SU-DHL-6 (cell line): ENCODE data around the gene KRTAP21-3.

ENCODE experiments used
- H2AFZ ChIP-seq: fragments of 200-600 bp; sonication (generic); 2 replicates; pipeline ENCODE4 v1.6.1; 2014; ENCODE audit warnings: low read depth, mild to moderate bottlenecking, moderate library complexity, mixed read lengths, antibody characterized with exemption, low read length; ENCODE audit not compliant: severe bottlenecking
- H3F3A ChIP-seq: fragments of 200-600 bp; shearing (Covaris generic); 2 replicates; pipeline ENCODE4 v1.6.0; 2016; ENCODE audit warnings: antibody characterized with exemption, mild to moderate bottlenecking; ENCODE audit not compliant: insufficient read depth
- H3K27ac ChIP-seq: fragments of 200-600 bp; sonication (generic); 2 replicates; pipeline ENCODE4 v1.5.1; 2016; ENCODE audit warnings: low read depth, mild to moderate bottlenecking, low read length, moderate library complexity, mixed read lengths
- H3K27me3 ChIP-seq: fragments of 200-600 bp; sonication (generic), shearing (Covaris generic); 2 replicates; pipeline ENCODE4 v1.6.0; 2014; ENCODE audit warnings: mild to moderate bottlenecking, low read length
- H3K36me3 ChIP-seq: fragments of 200-600 bp; sonication (generic); 2 replicates; pipeline ENCODE4 v1.6.1; 2014; ENCODE audit warnings: mild to moderate bottlenecking, low read length, mixed read lengths
- H3K4me2 ChIP-seq: fragments of 300-600, 200-600 bp; shearing (Covaris generic), sonication (generic); 2 replicates; pipeline ENCODE4 v1.6.0; 2014; ENCODE audit warnings: low read length, low read depth, mild to moderate bottlenecking; ENCODE audit not compliant: poor library complexity, severe bottlenecking
- H3K4me3 ChIP-seq: fragments of 200-600 bp; sonication (generic); 2 replicates; pipeline ENCODE4 v1.5.1; 2014; ENCODE audit warnings: antibody characterized with exemption, low read length, mild to moderate bottlenecking, mixed read lengths; ENCODE audit not compliant: insufficient read depth, poor library complexity, severe bottlenecking
- H3K79me2 ChIP-seq: fragments of 200-600 bp; sonication (generic); 2 replicates; pipeline ENCODE4 v1.6.1; 2014; ENCODE audit warnings: mild to moderate bottlenecking, low read length, moderate library complexity; ENCODE audit not compliant: insufficient read depth
- H3K9ac ChIP-seq: fragments of 200-600 bp; sonication (generic); 2 replicates; pipeline ENCODE4 v1.7.0; 2014; ENCODE audit warnings: mild to moderate bottlenecking, low read length
- H3K9me2 ChIP-seq: fragments of 200-600 bp; sonication (generic); replicated peaks from 2 replicates; pipeline ENCODE4 v1.6.1; 2014; ENCODE audit warnings: low read length; ENCODE audit not compliant: insufficient read depth
- H3K9me3 ChIP-seq: fragments of 200-600 bp; sonication (generic); 2 replicates; pipeline ENCODE4 v1.6.1; 2014; ENCODE audit warnings: low read length, mixed read lengths; ENCODE audit not compliant: insufficient read depth
- H4K20me1 ChIP-seq: fragments of 200-600 bp; sonication (generic); 2 replicates; pipeline ENCODE4 v1.6.1; 2014; ENCODE audit warnings: low read depth, mild to moderate bottlenecking, antibody characterized with exemption, low read length, moderate library complexity, mixed read lengths
- CTCF ChIP-seq: fragments of 200-600 bp; sonication (generic); IDR thresholded peaks from one replicate; pipeline ENCODE4 v1.5.1; 2017; ENCODE audit warnings: antibody characterized with exemption, mild to moderate bottlenecking, low read length, moderate library complexity; ENCODE audit not compliant: insufficient read depth, poor library complexity, severe bottlenecking
- EZH2phosphoT487 ChIP-seq: fragments of 200-600 bp; sonication (generic), shearing (Covaris generic); conservative IDR thresholded peaks from 2 replicates; pipeline ENCODE4 v1.6.1; 2018; ENCODE audit warnings: mild to moderate bottlenecking, antibody characterized with exemption, low read length, moderate library complexity, mixed read lengths

KRTAP21-3 gene

GRCh38 chr21:30684506-30684905, 34.1 kb downstream of the KRTAP21-3 start:
- Histone ChIP-seq H3K79me2 (no peaks in the 10 kb centered on the region), H3K9me2 (no peaks in the 10 kb centered on the region), H3K4me3 (no peak overlapping the region), H3F3A (no peaks in the 10 kb centered on the region), H3K36me3 (no peaks in the 10 kb centered on the region), H3K27me3 (no peaks in the 10 kb centered on the region), H2AFZ (no peak overlapping the region), H3K27ac (no peak overlapping the region), H4K20me1 (no peaks in the 10 kb centered on the region), H3K4me2 (no peak overlapping the region), H3K9ac (no peak overlapping the region), H3K9me3 (no peaks in the 10 kb centered on the region)
- TF ChIP-seq EZH2phosphoT487 (no peak), CTCF (no peak)

GRCh38 chr21:30680586-30680985, 38.0 kb downstream of the KRTAP21-3 start:
- Histone ChIP-seq H3K79me2 (no peaks in the 10 kb centered on the region), H2AFZ (no peak overlapping the region), H3K9me2 (no peaks in the 10 kb centered on the region), H3K27me3 (no peaks in the 10 kb centered on the region), H3K36me3 (no peaks in the 10 kb centered on the region), H3F3A (no peaks in the 10 kb centered on the region), H3K9ac (no peak overlapping the region), H3K9me3 (0 out of 2 replicates have a peak, but pooled peaks cover 3% of the 10 kb centered on the region), H4K20me1 (no peaks in the 10 kb centered on the region), H3K4me2 (no peak overlapping the region), H3K4me3 (no peak overlapping the region), H3K27ac (no peak overlapping the region)
- no peak for TF ChIP-seq EZH2phosphoT487
- TF ChIP-seq CTCF, result no peak

- Histone ChIP-seq H3K9me3 (0 out of 2 replicates have a peak, but pooled peaks cover 3% of the 10 kb centered on the region), H4K20me1 (no peaks in the 10 kb centered on the region), H3K27me3 (no peaks in the 10 kb centered on the region), H3K9me2 (no peaks in the 10 kb centered on the region), H3K79me2 (no peaks in the 10 kb centered on the region), H3K27ac (no peak overlapping the region), H3K9ac (no peak overlapping the region), H3F3A (no peaks in the 10 kb centered on the region), H2AFZ (no peak overlapping the region), H3K36me3 (no peaks in the 10 kb centered on the region), H3K4me3 (no peak overlapping the region), H3K4me2 (no peak overlapping the region)
- no peak for TF ChIP-seq CTCF
- no peak for TF ChIP-seq EZH2phosphoT487
Measured at GRCh38 chr21:30676737-30677136, 41.8 kb downstream of the KRTAP21-3 start.

GRCh38 chr21:30674312-30674711, 44.3 kb downstream of the KRTAP21-3 start:
- no peaks in the 10 kb centered on the region for H3K79me2 ChIP-seq
- H3K4me3 ChIP-seq, result no peak overlapping the region
- H3K9me2 ChIP-seq, result no peaks in the 10 kb centered on the region
- no peaks in the 10 kb centered on the region for H3K36me3 ChIP-seq
- H2AFZ ChIP-seq, result no peak overlapping the region
- H3K27ac ChIP-seq, result no peak overlapping the region
- H3K9ac ChIP-seq, result no peak overlapping the region
- no peak overlapping the region for H3K4me2 ChIP-seq
- H3F3A ChIP-seq, result no peaks in the 10 kb centered on the region
- no peaks in the 10 kb centered on the region for H4K20me1 ChIP-seq
- no peak for TF ChIP-seq EZH2phosphoT487
- no peak for TF ChIP-seq CTCF
- 0 out of 2 replicates have a peak, but pooled peaks cover 3% of the 10 kb centered on the region for H3K9me3 ChIP-seq
- H3K27me3 ChIP-seq, result no peaks in the 10 kb centered on the region
